ENCODE data around the gene FAM118A. TPM values are rescaled to one million over a fixed set of nuclear protein-coding genes. Genes with fewer than 3 reads are reported as not detected.

The FAM118A gene
- total and polyA plus RNA-seq, 2 of the 8 experiments (the other 6 are each of a cell fraction or from before 2014, with no cell fraction given), result 8.5 to 18.6 TPM

GRCh38 chr22:45314786-45315185 lies 5.1 kb downstream of the FAM118A start:
- ChIA-PET POLR2A (ENCODE audit: partially characterized antibody) (no interaction called here), CTCF (ENCODE audit: partially characterized antibody) (no interaction called here)
- H2AK5ac ChIP-seq (ENCODE audit: low read depth, low read length), result no peak overlapping the region
- no peak overlapping the region for H3K4me3 ChIP-seq (ENCODE audit: extremely low read depth in 1 of 4, insufficient read depth in 2 of 4, low read depth in 3 of 4, low read length in 4 of 4)
- no peak overlapping the region for H2BK20ac ChIP-seq (ENCODE audit: low read length)
- H3K23ac ChIP-seq (ENCODE audit: insufficient read length), result no peak overlapping the region
- no peak overlapping the region for H2BK12ac ChIP-seq (ENCODE audit: low read depth, low read length)
- no peak overlapping the region for H4K5ac ChIP-seq (ENCODE audit: insufficient read length, low read depth, low read length)
- H3K27me3 ChIP-seq (replicated peaks in 1 of 4; ENCODE audit: control insufficient read depth in 3 of 4, extremely low read depth in 1 of 4, insufficient read depth in 3 of 4, low read length in 3 of 4), result peaks cover 0 to 4% (median 0%) of the 10 kb centered on the region in 4 experiments; a peak in 2 of 7 replicates
- H3K14ac ChIP-seq (ENCODE audit: insufficient read length), result no peak overlapping the region
- peaks cover 3% of the 10 kb centered on the region; the same call in 1 of the 2 replicates for H3K23me2 ChIP-seq (ENCODE audit: low read depth, low read length)
- peaks cover 0 to 5% (median 3%) of the 10 kb centered on the region in 4 experiments; a peak in 3 of 7 replicates for H3K4me1 ChIP-seq (replicated peaks in 1 of 4; ENCODE audit: control insufficient read depth in 3 of 4, insufficient read depth in 4 of 4, low read length in 3 of 4)
- H3K36me3 ChIP-seq (ENCODE audit: control insufficient read depth in 2 of 4, insufficient read depth in 4 of 4, low read length in 3 of 4), result no peaks in the 10 kb centered on the region
- peaks cover 0 to 57% of the 10 kb centered on the region in 2 experiments; a peak in 3 of 4 replicates for H3K79me2 ChIP-seq (ENCODE audit: control insufficient read depth in 1 of 2, insufficient read depth in 2 of 2, low read length in 2 of 2)
- H4K20me1 ChIP-seq (replicated peaks in 1 of 2; ENCODE audit: control insufficient read depth in 1 of 2, insufficient read depth in 2 of 2, low read length in 2 of 2), result peaks cover 0 to 21% of the 10 kb centered on the region in 2 experiments
- no peak overlapping the region for H3K18ac ChIP-seq (ENCODE audit: extremely low read depth, low read length)
- no peak overlapping the region for H4K91ac ChIP-seq (replicated peaks; ENCODE audit: insufficient read length, low read length)
- H2BK120ac ChIP-seq (replicated peaks; ENCODE audit: low read depth, low read length), result no peak overlapping the region
- DNase-seq (ENCODE audit: low read depth in 1 of 2, low spot score in 2 of 2) (no peak), FAIRE-seq (no peak)
- H3K9ac ChIP-seq (replicated peaks in 1 of 4; ENCODE audit: extremely low read depth in 1 of 4, low read depth in 3 of 4, low read length in 3 of 4), result no peak overlapping the region
- no peak for TF ChIP-seq CHD2 (IDR thresholded peaks at IDR 0.05; ENCODE audit: low read length)
- TF ChIP-seq CEBPB (IDR thresholded peaks at IDR 0.05; ENCODE audit: low read depth, low read length), result no peak
- no peak for TF ChIP-seq JUND (IDR thresholded peaks at IDR 0.05; ENCODE audit: low read length)
- TF ChIP-seq JUN (IDR thresholded peaks at IDR 0.05; ENCODE audit: low read depth, low read length), result no peak
- no peak for TF ChIP-seq KDM5A (IDR thresholded peaks at IDR 0.05; ENCODE audit: low read length)
- TF ChIP-seq CTCF (IDR thresholded peaks at IDR 0.05; ENCODE audit: control extremely low read depth in 1 of 3, insufficient read depth in 1 of 3, low read depth in 1 of 3, low read length in 3 of 3), result no peak
- no peak for TF ChIP-seq BCL11A (IDR thresholded peaks at IDR 0.05; ENCODE audit: low read depth in 2 of 2, low read length in 2 of 2)
- no peaks in the 10 kb centered on the region for H3K9me3 ChIP-seq (ENCODE audit: insufficient read depth in 2 of 2, low read depth in 1 of 2, low read length in 1 of 2)
- H4K8ac ChIP-seq (ENCODE audit: extremely low read depth, insufficient read depth, low read length), result no peak overlapping the region
- H2BK5ac ChIP-seq (ENCODE audit: low read depth, low read length), result no peak overlapping the region
- H3K27ac ChIP-seq (ENCODE audit: low read depth, low read length), result no peak overlapping the region
- no peak overlapping the region for H3K4me2 ChIP-seq (ENCODE audit: insufficient read depth in 1 of 2, low read depth in 2 of 2, low read length in 2 of 2)
- H2AFZ ChIP-seq (ENCODE audit: low read length), result no peak overlapping the region
- H2BK15ac ChIP-seq (ENCODE audit: low read length), result no peak overlapping the region
- H3K79me1 ChIP-seq (ENCODE audit: low read depth, low read length), result peaks cover 12% of the 10 kb centered on the region
- no peak overlapping the region for H3K4ac ChIP-seq (replicated peaks; ENCODE audit: insufficient read length, low read depth, low read length)
- 94% methylated on average over 6 of the region's 6 CpGs; no CpG with 5 or more reads in 1 of the 2 experiments for WGBS, 2 experiments (ENCODE audit: extremely low coverage in 1 of 2, insufficient coverage in 1 of 2, insufficient read length in 1 of 2, insufficient replicate concordance in 2 of 2, low coverage in 1 of 2, low lambda C conversion rate in 2 of 2, missing lambda C conversion rate in 1 of 2)
- H3K56ac ChIP-seq (replicated peaks; ENCODE audit: insufficient read length, low read depth, low read length), result no peak overlapping the region
